ENCODE results near the gene GLRX5.
A peak's percentile ranks its signal among the peaks of the same experiment; 100 is the strongest.

The GLRX5 gene

DNA sequence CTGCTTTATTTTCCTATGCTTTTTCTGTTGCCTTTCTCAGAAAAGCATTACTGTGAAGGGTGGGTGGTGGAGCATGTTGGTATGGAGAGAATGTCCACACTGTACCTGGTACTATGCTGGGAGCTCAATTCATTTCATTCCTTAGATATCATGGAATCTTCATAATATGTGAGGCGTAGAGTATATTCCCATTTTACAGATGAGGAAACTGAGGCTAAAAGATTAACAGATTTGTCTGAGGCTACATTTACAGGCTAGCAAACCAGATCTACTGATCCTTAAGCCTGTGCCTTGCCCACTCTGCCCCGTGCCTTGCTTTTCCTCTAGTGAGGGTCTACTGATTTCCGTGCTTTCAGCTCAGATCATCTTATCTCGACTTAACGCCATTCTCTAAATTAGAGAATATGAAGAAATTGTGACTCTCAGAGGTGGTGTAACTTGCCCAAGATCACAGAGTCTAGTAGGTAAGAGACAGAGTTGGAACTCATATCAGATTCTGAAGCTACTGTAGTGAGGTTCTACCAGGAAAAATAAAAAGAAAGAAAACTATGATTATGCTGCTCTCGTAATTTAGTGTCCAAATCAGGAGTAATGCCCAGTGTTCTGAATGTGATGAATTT lies 5.5 kb downstream of the GLRX5 start:
- H3K4me1 ChIP-seq (ENCODE audit: control insufficient read depth, insufficient read depth, low read depth, low read length) = peaks cover 7% of the 10 kb centered on the region
- no peak overlapping the region for H3K18ac ChIP-seq (ENCODE audit: low read depth in 1 of 2, low read length in 2 of 2)
- no peak overlapping the region for H2BK12ac ChIP-seq (ENCODE audit: low read length in 2 of 2)
- no peak overlapping the region for H3K14ac ChIP-seq (ENCODE audit: low read length in 2 of 2)
- H2BK120ac ChIP-seq (ENCODE audit: low read depth, low read length) = no peak overlapping the region
- H2BK5ac ChIP-seq (ENCODE audit: low read depth, low read length, poor library complexity, severe bottlenecking) = no peak overlapping the region
- H3K4me3 ChIP-seq (ENCODE audit: insufficient read depth in 1 of 2, low read depth in 1 of 2, low read length in 2 of 2) = no peak overlapping the region
- H3K9me3 ChIP-seq (ENCODE audit: control insufficient read depth, low read length) = peaks cover 14% of the 10 kb centered on the region
- H3K79me1 ChIP-seq (replicated peaks; ENCODE audit: low read length, poor library complexity, severe bottlenecking) = peaks cover 29% of the 10 kb centered on the region
- H2AK5ac ChIP-seq (ENCODE audit: low read length, severe bottlenecking) = no peak overlapping the region
- H3K4me2 ChIP-seq (ENCODE audit: low read length, poor library complexity, severe bottlenecking) = no peak overlapping the region
- H4K8ac ChIP-seq (ENCODE audit: low read length) = no peak overlapping the region
- no peak overlapping the region for H2BK15ac ChIP-seq (ENCODE audit: low read depth, poor library complexity, severe bottlenecking)
- H3K36me3 ChIP-seq (ENCODE audit: control insufficient read depth in 1 of 2, insufficient read depth in 2 of 2, low read depth in 1 of 2, low read length in 2 of 2) = peaks cover 9 to 17% of the 10 kb centered on the region in 2 experiments
- H3K27ac ChIP-seq (ENCODE audit: low read length, poor library complexity, severe bottlenecking) = no peak overlapping the region
- WGBS = over 99% methylated on average over 6 of the region's 6 CpGs
- no peak overlapping the region for H2AFZ ChIP-seq (ENCODE audit: low read depth, low read length)
- DNase-seq = no peak
- no peaks in the 10 kb centered on the region for H3K27me3 ChIP-seq (ENCODE audit: control insufficient read depth in 1 of 2, insufficient read depth in 1 of 2, low read length in 2 of 2)
- no peak overlapping the region for H4K91ac ChIP-seq (ENCODE audit: low read length)
- H3K4ac ChIP-seq (ENCODE audit: low read depth in 1 of 2, low read length in 2 of 2) = no peak overlapping the region
- no peak overlapping the region for H3K23ac ChIP-seq (ENCODE audit: low read length in 2 of 2)
- no peak overlapping the region for H3K9ac ChIP-seq (ENCODE audit: low read length)

DNA sequence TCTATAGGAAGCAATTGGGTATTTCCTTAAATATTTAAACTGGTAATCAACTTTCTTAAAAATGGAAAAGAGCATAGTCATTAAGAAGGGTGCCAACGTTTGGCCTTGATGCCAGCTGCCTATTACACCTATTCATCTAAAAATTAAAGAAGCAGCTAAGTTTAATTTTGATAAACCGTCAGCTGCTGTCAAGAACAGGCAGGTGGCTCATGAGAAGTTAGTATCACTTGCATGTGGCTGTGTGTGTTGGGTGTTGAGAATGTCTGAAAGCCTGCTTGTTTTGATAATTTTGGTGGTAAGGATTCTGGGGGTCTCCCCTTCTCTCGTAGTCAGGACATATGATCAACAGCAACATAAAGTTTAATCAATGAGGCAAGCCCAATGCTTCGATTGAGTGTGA lies 6.5 kb downstream of the GLRX5 start:
- H2BK120ac ChIP-seq (ENCODE audit: low read depth, low read length) = no peak overlapping the region
- H3K18ac ChIP-seq (ENCODE audit: low read depth in 1 of 2, low read length in 2 of 2) = no peak overlapping the region
- 90% methylated on average over 3 of the region's 4 CpGs for WGBS
- no peak overlapping the region for H3K4me2 ChIP-seq (ENCODE audit: low read length, poor library complexity, severe bottlenecking)
- peaks cover 18% of the 10 kb centered on the region for H3K9me3 ChIP-seq (ENCODE audit: control insufficient read depth, low read length)
- H2AFZ ChIP-seq (ENCODE audit: low read depth, low read length) = no peak overlapping the region
- no peak overlapping the region for H3K9ac ChIP-seq (ENCODE audit: low read length)
- no peak overlapping the region for H4K91ac ChIP-seq (ENCODE audit: low read length)
- peaks cover 9 to 17% of the 10 kb centered on the region in 2 experiments for H3K36me3 ChIP-seq (ENCODE audit: control insufficient read depth in 1 of 2, insufficient read depth in 2 of 2, low read depth in 1 of 2, low read length in 2 of 2)
- no peaks in the 10 kb centered on the region for H3K27me3 ChIP-seq (ENCODE audit: control insufficient read depth in 1 of 2, insufficient read depth in 1 of 2, low read length in 2 of 2)
- no peak overlapping the region for H2AK5ac ChIP-seq (ENCODE audit: low read length, severe bottlenecking)
- H2BK15ac ChIP-seq (ENCODE audit: low read depth, poor library complexity, severe bottlenecking) = no peak overlapping the region
- H3K23ac ChIP-seq (ENCODE audit: low read length in 2 of 2) = no peak overlapping the region
- peaks cover 29% of the 10 kb centered on the region for H3K79me1 ChIP-seq (replicated peaks; ENCODE audit: low read length, poor library complexity, severe bottlenecking)
- no peak overlapping the region for H3K4ac ChIP-seq (ENCODE audit: low read depth in 1 of 2, low read length in 2 of 2)
- H4K8ac ChIP-seq (ENCODE audit: low read length) = no peak overlapping the region
- DNase-seq = no peak
- peaks cover 2% of the 10 kb centered on the region for H3K4me1 ChIP-seq (ENCODE audit: control insufficient read depth, insufficient read depth, low read depth, low read length)
- no peak overlapping the region for H3K27ac ChIP-seq (ENCODE audit: low read length, poor library complexity, severe bottlenecking)
- H2BK5ac ChIP-seq (ENCODE audit: low read depth, low read length, poor library complexity, severe bottlenecking) = no peak overlapping the region
- H2BK12ac ChIP-seq (ENCODE audit: low read length in 2 of 2) = no peak overlapping the region
- H3K14ac ChIP-seq (ENCODE audit: low read length in 2 of 2) = no peak overlapping the region
- no peak overlapping the region for H3K4me3 ChIP-seq (ENCODE audit: insufficient read depth in 1 of 2, low read depth in 1 of 2, low read length in 2 of 2)

DNA sequence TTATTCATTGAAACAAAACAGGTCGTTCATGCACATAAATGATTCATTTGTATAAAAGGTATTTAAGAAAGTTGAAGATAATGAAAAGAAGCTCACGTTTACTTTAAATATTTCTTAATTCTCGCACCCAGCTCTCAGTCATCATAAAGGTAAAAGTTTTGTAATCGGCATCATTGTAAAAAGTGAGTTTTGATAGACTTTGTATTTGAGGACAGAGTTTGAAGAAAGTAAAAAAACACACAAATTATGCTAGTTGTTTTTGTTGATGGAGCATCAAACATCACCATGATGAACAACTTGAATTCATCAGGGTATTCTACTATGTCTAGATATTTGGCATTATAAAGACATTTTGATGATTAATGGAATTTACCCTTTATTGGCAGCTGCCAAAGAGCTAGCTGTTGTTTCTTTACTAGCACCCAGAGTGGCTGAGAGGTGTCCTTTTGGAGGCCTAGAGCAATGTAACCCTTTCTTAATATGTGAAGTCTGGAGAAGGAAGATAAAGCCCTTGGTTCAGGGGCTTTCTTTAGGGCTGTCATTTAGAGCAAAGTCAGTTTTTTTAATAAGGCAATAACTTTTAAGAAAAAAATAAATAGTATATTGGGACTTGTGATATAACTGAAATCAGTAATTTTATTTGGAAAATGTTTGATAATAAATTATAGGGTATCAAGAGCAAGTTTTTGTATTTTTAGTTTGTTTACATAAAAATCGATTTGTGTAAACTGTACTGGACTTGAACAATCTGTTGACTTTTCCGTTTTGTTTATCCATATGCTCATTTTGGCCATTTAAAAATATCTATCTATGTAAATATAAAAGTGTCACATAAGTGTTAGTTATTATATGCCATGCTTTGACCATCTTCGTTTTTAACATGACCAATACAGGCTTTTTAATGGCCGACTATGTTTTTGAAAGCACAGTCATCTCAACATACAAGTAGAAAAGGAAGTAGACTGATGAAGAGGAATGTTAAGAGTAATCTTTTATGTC lies 7.4 kb downstream of the GLRX5 start:
- no peak overlapping the region for H3K27ac ChIP-seq (ENCODE audit: low read length, poor library complexity, severe bottlenecking)
- peak; percentile 14 for DNase-seq
- H3K79me1 ChIP-seq (replicated peaks; ENCODE audit: low read length, poor library complexity, severe bottlenecking) = peaks cover 33% of the 10 kb centered on the region
- H4K91ac ChIP-seq (ENCODE audit: low read length) = no peak overlapping the region
- no peak overlapping the region for H4K8ac ChIP-seq (ENCODE audit: low read length)
- H3K9me3 ChIP-seq (ENCODE audit: control insufficient read depth, low read length) = peaks cover 18% of the 10 kb centered on the region
- H3K14ac ChIP-seq (ENCODE audit: low read length in 2 of 2) = no peak overlapping the region
- no peak overlapping the region for H3K9ac ChIP-seq (ENCODE audit: low read length)
- no peak overlapping the region for H3K4ac ChIP-seq (ENCODE audit: low read depth in 1 of 2, low read length in 2 of 2)
- H2AK5ac ChIP-seq (ENCODE audit: low read length, severe bottlenecking) = no peak overlapping the region
- H2BK12ac ChIP-seq (ENCODE audit: low read length in 2 of 2) = no peak overlapping the region
- H2BK15ac ChIP-seq (ENCODE audit: low read depth, poor library complexity, severe bottlenecking) = no peak overlapping the region
- no peak overlapping the region for H3K18ac ChIP-seq (ENCODE audit: low read depth in 1 of 2, low read length in 2 of 2)
- H3K4me1 ChIP-seq (ENCODE audit: control insufficient read depth, insufficient read depth, low read depth, low read length) = peaks cover 4% of the 10 kb centered on the region
- H3K4me2 ChIP-seq (ENCODE audit: low read length, poor library complexity, severe bottlenecking) = no peak overlapping the region
- H2BK120ac ChIP-seq (ENCODE audit: low read depth, low read length) = no peak overlapping the region
- no peaks in the 10 kb centered on the region for H3K27me3 ChIP-seq (ENCODE audit: control insufficient read depth in 1 of 2, insufficient read depth in 1 of 2, low read length in 2 of 2)
- no peak overlapping the region for H3K4me3 ChIP-seq (ENCODE audit: insufficient read depth in 1 of 2, low read depth in 1 of 2, low read length in 2 of 2)
- H3K36me3 ChIP-seq (ENCODE audit: control insufficient read depth in 1 of 2, insufficient read depth in 2 of 2, low read depth in 1 of 2, low read length in 2 of 2) = peaks cover 9 to 19% of the 10 kb centered on the region in 2 experiments
- H3K23ac ChIP-seq (ENCODE audit: low read length in 2 of 2) = no peak overlapping the region
- no peak overlapping the region for H2BK5ac ChIP-seq (ENCODE audit: low read depth, low read length, poor library complexity, severe bottlenecking)
- H2AFZ ChIP-seq (ENCODE audit: low read depth, low read length) = no peak overlapping the region
- 93% methylated on average over 3 of the region's 8 CpGs for WGBS

DNA sequence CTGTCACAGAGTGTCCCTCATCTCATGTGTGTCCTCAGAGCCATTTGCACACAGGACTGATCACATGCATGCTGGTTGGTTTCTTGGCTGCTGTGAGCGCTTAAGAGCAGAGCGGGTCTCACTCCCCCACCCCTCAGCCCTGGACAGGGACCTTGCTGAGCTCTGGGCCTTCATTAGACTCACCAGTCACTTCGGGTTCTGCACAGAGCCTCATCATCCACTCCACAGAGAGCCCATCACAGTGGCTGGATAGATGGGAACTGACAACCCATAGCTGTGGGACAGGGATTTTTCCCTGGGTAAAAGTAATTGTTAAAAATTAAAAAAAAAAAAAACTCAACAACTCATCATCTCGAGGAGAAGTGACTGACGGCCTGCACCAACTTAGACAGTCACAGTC lies 8.2 kb downstream of the GLRX5 start:
- Histone ChIP-seq H3K27me3 (ENCODE audit: control insufficient read depth in 1 of 2, insufficient read depth in 1 of 2, low read length in 2 of 2) (no peaks in the 10 kb centered on the region), H3K9me3 (ENCODE audit: control insufficient read depth, low read length) (peaks cover 18% of the 10 kb centered on the region), H3K27ac (ENCODE audit: low read length, poor library complexity, severe bottlenecking) (no peak overlapping the region), H2BK12ac (ENCODE audit: low read length in 2 of 2) (no peak overlapping the region), H3K18ac (ENCODE audit: low read depth in 1 of 2, low read length in 2 of 2) (no peak overlapping the region), H3K9ac (ENCODE audit: low read length) (no peak overlapping the region), H2AFZ (ENCODE audit: low read depth, low read length) (no peak overlapping the region), H4K91ac (ENCODE audit: low read length) (no peak overlapping the region), H3K23ac (ENCODE audit: low read length in 2 of 2) (no peak overlapping the region), H2AK5ac (ENCODE audit: low read length, severe bottlenecking) (no peak overlapping the region), H2BK5ac (ENCODE audit: low read depth, low read length, poor library complexity, severe bottlenecking) (no peak overlapping the region), H2BK15ac (ENCODE audit: low read depth, poor library complexity, severe bottlenecking) (no peak overlapping the region), H3K36me3 (ENCODE audit: control insufficient read depth in 1 of 2, insufficient read depth in 2 of 2, low read depth in 1 of 2, low read length in 2 of 2) (peaks cover 9 to 22% of the 10 kb centered on the region in 2 experiments), H3K14ac (ENCODE audit: low read length in 2 of 2) (no peak overlapping the region), H3K79me1 (replicated peaks; ENCODE audit: low read length, poor library complexity, severe bottlenecking) (peaks cover 33% of the 10 kb centered on the region), H4K8ac (ENCODE audit: low read length) (no peak overlapping the region), H2BK120ac (ENCODE audit: low read depth, low read length) (no peak overlapping the region), H3K4me3 (ENCODE audit: insufficient read depth in 1 of 2, low read depth in 1 of 2, low read length in 2 of 2) (no peak overlapping the region), H3K4me1 (ENCODE audit: control insufficient read depth, insufficient read depth, low read depth, low read length) (peaks cover 10% of the 10 kb centered on the region), H3K4ac (ENCODE audit: low read depth in 1 of 2, low read length in 2 of 2) (no peak overlapping the region), H3K4me2 (ENCODE audit: low read length, poor library complexity, severe bottlenecking) (no peak overlapping the region)
- 99% methylated on average over 4 of the region's 5 CpGs for WGBS
- DNase-seq = no peak

All from mesenchymal stem cell (in vitro differentiated cells and primary cell).